NCI-H2107 (cell line): ENCODE results near the gene CRTC1.

Experiments used
- DNase-seq: peaks from one replicate; lab custom pipeline; 2025; lab: John Stamatoyannopoulos, UW

CRTC1 gene

GRCh38 chr19:18683109-18683957 is at the start of gene CRTC1:
CRTC1 (plus strand) TSS chr19:18683680; CDS start chr19:18683703, 23 bp downstream.
- peak; percentile 81 for DNase-seq

GRCh38 chr19:18634612-18635297 is 48.7 kb upstream of the CRTC1 start:
- no peak for DNase-seq

GRCh38 chr19:18635831-18636182 is 47.7 kb upstream of the CRTC1 start:
- no peak for DNase-seq

GRCh38 chr19:18636183-18636968 is 47.1 kb upstream of the CRTC1 start:
- DNase-seq, result peak; percentile 98

GRCh38 chr19:18636969-18637629 is 46.4 kb upstream of the CRTC1 start, which contains the start of gene KLHL26:
KLHL26 (plus strand) TSS chr19:18637028; CDS start chr19:18637055, 27 bp downstream.
- DNase-seq, result no peak

GRCh38 chr19:18637673-18638630 is 45.5 kb upstream of the CRTC1 start:
- no peak for DNase-seq

GRCh38 chr19:18639706-18640243 is 43.7 kb upstream of the CRTC1 start:
- no peak for DNase-seq

- no peak for DNase-seq
Measured at GRCh38 chr19:18644196-18645034, 39.1 kb upstream of the CRTC1 start.

- DNase-seq, result no peak
Measured at GRCh38 chr19:18645035-18645511, 38.4 kb upstream of the CRTC1 start.

- DNase-seq, result no peak
Measured at GRCh38 chr19:18646535-18647370, 36.7 kb upstream of the CRTC1 start.

GRCh38 chr19:18647371-18647767 is 36.1 kb upstream of the CRTC1 start:
- no peak for DNase-seq

- no peak for DNase-seq
Measured at GRCh38 chr19:18647807-18648206, 35.7 kb upstream of the CRTC1 start.

- no peak for DNase-seq
Measured at GRCh38 chr19:18648973-18649315, 34.5 kb upstream of the CRTC1 start.

GRCh38 chr19:18649371-18650020 is 34.0 kb upstream of the CRTC1 start:
- DNase-seq, result no peak

- no peak for DNase-seq
Measured at GRCh38 chr19:18650021-18650390, 33.5 kb upstream of the CRTC1 start.

- DNase-seq, result no peak
Measured at GRCh38 chr19:18650468-18651041, 32.9 kb upstream of the CRTC1 start.

- no peak for DNase-seq
Measured at GRCh38 chr19:18651300-18651699, 32.2 kb upstream of the CRTC1 start.

- no peak for DNase-seq
Measured at GRCh38 chr19:18651733-18652132, 31.7 kb upstream of the CRTC1 start.
